Measurements from ENCODE around the gene YTHDF2.

The YTHDF2 gene

DNA sequence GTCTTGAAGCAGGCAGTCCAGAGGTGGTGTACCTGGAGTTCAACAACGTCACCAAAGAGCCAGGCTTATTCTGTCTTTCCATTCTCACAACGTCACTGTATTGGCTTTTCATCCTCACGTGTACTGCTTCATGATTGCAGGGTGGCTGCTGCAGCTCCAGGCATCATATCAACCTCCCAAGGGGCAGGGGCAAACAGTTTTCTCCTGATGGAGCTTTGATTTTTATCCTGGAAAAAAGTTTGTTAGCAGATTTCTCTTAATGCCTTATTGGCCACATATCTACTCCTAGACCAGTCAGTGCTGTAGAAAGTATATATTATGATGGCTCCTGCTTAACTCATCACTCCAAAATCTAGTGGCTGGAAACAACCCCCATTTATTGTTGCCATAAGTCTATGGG, 66.9 kb downstream of the YTHDF2 start:
- no peak for DNase-seq

DNA sequence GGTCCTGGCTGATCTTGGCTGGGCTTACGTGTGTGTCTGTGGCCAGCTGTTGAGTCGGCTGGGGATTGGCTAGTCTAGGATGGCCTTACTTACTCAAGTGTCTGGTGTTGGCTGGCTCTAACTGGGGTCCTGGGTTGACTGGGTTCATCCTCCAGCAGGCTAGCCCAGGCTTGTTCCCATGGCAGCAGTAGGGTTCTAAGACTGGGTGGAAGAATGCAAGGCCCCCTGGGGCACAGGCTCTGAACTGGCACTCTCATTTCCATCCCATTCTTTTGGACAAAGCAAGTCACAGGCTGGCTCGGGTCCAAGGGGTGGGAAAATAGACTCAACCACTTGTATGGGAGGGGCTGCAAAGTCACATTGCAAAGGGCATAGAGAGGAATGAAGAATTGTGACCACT, 67.3 kb downstream of the YTHDF2 start:
- DNase-seq: no peak

DNA sequence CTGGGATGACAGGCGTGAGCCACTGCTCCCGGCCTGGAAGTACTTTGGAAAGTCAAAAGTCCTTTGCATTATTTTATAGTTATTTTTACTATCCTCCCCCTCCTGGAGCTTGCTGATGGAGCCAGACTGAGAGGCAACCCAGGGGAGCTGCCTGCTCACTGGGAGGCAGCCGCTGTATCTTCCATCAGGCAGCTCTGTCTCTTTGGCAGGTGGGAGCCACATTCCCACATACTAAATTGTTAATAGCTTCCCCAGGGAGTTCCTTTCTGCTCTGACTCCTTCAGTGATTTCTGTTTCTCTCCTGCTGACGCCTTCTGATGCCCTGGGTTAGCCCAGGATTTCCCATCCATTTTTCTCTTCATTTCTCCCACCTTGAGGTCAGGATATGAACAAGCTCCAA, 70.3 kb downstream of the YTHDF2 start:
- no peak for DNase-seq

DNA sequence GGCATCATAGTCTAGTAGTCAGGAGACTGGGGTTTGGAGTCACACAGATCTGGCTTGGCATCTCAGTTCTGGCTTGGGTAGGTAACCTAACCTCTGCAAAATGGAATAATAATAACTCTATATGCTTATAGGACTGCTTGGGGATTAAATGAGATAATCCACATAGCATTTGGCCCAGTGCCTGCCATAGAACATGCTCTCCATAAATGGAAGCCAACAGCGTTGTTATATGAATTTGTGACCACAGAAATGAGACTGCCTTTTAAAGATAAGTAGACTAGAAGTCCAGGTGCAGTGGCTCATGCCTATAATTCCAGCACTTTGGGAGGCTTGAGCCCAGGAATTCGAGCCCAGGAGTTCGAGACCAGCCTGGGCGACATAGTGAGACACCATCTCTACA, 71.2 kb downstream of the YTHDF2 start:
- no peak for DNase-seq

DNA sequence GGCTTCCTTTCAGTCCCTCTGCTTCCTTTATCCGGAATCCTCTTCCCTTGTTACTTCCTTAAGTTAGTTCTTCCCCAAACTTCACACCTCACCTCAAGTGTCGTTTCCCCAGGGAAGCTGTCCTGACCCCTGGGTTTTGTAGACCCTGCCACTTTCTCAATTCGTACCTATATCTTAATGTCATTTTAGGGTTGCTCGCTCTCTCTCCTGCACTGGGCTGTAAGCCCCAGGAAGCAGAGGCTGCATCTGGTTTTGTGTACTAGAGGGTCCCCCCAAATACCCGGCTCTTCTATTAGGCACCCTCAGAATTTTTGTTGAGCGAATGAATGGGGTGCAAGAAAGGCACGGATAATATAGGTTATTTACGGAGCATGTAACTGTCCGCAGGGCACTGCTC, 74.6 kb downstream of the YTHDF2 start:
- no peak for DNase-seq

DNA sequence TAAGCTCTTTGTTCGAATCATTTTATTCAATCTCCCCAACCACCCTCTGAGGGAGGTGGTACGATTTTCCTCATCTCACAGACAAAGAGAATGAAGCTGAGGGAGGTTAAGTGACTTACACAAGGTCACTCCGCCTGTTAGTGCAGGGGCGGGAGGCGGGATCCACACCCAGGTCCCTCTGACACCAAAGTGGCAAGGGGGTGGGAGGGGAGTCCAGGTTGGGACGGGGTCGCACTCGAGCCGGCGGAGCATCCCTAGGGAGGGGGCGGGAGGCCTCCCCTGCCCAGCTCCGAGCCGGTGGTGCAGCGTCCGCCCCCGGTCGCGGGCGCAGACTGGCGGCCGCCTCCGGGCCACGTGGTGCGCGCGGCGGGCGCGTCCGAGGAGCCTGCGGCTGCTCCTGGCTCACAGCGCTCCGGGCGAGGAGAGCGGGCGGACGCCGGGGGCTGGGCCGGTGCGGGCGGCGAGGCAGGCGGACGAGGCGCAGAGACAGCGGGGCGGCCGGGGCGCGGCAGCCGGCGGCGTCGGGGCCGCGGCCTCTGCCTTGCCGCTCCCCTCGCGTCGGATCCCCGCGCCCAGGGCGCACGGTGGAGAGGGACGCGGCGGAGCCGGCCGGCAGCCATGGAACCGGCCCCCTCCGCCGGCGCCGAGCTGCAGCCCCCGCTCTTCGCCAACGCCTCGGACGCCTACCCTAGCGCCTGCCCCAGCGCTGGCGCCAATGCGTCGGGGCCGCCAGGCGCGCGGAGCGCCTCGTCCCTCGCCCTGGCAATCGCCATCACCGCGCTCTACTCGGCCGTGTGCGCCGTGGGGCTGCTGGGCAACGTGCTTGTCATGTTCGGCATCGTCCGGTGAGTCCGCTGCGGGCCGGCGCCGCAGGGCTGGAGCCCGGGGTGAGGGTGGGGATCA, 75.3 kb downstream of the YTHDF2 start, which contains the start of gene OPRD1:
Gene OPRD1, plus strand, starts transcription at position 405 of the 903 bp plus-strand sequence. Its CDS starts 214 bp downstream, at position 619.
- DNase-seq: no peak

DNA sequence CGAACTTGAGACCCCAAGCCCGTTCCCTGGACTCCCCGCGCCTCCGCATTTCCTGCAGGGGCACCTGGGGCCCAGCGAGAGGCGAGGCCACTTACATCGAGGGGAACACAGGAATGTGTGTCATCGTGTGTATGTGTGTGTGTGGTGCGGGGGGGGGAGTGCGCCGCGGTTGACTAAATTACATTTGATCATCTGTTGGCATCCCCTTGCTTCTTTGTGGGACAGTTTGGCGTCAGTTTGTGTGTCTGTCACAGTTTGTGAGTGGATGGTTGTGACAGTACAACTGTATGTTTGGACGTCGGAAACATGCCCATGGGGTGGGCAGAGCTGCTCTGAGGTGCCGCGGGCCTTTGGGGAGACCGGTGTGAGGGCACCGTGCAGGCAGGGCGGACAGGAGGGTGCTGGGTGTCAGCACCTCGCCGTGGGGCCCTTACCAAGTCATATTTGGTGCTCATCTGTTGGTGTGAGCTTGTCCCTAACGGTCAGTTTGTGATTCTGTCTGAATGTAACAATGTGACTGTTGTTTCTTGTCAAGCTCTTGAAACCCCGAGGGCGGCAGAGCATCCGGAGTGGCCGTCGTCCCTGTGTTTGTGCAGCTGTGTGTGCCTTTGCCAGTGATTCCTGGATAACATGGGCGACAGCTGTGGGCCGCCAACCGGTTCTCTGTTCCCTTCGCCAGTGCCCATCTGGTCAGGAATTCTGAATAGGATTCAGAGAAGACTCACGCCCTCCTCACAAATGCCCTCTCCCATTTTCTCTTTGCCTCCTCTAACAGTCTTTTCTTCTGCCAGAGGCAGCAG, 76.1 kb downstream of the YTHDF2 start:
- no peak for DNase-seq

DNA sequence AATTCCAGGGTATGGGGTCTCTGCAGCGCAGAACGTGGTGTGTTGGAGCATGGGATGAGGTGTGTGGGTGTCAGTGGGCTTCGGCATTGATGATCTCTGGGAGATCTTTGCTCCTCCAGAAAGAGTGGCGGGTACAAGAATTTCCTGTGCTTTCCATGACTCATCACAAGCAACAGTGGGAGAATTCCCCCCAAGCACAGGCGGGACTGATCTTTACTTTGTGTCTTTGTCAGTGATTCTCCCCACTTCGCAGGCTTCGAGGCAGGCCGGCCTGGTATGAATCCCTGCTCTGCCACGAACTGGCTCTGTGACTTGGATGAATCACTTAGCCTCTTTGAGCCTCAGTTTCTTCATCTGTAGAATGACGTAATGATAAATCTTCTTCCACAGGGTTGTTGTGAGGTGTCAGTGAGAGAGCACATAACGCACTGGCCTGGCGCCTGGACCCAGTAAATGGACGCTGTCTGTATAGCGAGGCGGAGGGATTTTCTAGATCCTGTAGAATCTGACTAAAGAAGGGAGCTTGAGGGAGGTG, 77.3 kb downstream of the YTHDF2 start:
- DNase-seq: no peak

DNA sequence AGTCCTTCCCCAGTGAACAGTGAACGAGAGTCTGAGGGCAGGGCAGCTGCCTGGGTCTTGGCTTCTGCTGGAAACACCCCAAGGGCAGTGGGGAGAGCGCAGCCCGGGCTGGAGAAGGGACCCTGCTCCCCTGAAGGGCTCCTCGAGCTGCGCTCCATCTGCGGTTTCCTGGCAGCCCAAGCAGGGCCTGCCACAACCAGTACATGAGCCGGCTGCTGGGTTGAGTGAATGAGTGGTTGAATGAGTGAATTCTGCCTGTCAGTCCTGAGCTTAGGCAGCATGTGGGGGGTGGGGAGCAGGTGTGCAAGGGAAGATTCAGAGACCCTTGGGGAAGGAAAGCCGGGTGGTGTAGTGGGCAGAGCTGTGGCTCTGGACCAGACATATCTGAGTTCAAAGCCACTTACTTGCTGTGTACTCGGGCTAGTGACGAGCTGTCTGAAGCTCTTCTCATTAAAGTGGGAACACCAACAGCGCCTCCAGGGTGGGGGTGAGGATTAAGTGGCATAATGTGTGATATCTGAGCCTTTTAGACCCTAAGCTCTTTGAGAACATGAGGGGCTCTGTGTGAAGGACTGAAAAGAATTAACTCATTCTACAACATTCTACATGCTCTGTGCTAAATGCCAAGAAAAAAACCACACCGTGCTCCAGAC, 78.9 kb downstream of the YTHDF2 start:
- DNase-seq: no peak

DNA sequence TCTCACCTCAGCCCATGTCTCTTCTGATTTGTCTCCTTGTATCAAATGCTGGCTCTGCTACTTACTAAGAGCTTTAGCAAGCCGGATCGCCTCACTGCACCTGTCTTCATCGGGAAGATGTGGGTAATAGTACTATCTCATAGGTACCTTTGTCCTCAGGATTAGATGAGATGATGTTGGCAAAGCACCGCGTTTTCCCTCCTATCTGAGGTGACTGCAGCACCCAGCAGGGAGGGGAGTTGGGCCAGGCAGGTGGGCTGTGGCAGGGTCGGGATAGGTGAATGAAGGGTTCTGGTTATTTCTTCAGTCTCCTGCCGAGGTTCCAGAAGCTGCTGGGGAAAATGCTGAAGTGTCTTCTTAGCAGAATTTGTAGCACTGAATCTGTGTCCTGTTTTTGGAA, 80.4 kb downstream of the YTHDF2 start:
- no peak for DNase-seq

DNA sequence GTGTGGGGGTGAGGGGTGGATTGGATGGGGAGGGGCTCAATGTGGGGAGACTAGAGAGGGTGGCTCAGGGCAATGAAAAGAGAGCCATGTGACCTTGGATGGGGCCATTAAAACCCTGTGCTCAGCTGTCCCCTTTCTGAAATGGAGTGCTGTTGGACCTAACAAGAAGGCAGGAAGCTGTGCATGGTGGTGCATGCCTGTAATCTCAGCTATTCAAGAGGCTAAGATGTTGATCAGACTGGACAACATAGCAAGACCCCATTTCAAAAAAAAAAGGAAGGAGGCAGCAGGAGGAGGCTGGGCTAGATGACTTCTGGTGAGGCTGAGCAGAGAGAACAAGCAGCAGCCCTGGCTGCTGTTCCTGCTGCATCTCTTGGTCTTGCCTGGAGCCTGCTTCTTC, 82.3 kb downstream of the YTHDF2 start:
- no peak for DNase-seq
